T follicular helper cell (primary cell): ENCODE data around the gene ERFE.

Experiments
- DNase-seq: peaks from one replicate; pipeline ENCODE4 v3.0.0-alpha.2; 2020; ENCODE audit warnings: low read depth

The ERFE gene

DNA sequence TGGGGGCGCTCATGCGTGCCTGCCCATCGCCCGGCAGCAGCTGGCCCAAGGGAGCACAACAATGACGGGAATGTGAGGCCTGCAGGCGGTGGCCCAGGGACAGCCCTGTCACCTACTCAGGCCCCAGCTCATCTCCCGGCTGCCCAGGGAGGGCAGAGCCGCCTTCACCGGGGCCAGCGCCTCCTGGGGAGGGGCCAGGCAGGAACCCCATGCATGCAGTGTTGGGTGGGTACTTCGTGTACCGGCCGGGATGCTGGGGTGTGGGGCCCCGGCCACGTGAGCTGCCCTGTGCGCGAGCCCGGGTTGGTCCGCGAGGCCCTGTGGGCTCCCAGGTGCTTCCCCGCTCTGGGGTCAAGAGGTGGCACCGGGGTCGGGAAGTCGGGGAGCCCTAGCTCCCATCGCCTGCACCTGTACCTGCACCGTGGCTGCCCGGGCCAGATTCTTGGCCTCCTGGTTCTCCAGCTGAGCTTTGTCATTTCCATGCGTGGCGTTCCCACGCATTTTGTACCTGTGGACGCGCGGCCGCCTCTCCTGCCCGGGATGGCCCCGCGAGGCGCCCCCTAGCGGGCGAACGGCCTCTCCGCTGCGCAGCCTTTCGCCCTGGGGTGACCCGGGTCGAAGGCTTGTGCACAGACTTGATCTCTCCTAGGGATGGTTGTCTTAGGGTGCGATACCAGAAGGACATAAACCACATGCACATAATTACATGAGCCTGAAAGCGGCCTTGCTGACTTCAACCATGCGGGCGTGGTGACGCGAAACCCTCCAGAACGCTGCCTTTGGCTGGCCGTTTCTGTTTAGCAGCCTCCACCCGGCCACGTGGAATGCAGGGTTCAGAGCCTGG lies 19.4 kb upstream of the ERFE start:
- no peak for DNase-seq

DNA sequence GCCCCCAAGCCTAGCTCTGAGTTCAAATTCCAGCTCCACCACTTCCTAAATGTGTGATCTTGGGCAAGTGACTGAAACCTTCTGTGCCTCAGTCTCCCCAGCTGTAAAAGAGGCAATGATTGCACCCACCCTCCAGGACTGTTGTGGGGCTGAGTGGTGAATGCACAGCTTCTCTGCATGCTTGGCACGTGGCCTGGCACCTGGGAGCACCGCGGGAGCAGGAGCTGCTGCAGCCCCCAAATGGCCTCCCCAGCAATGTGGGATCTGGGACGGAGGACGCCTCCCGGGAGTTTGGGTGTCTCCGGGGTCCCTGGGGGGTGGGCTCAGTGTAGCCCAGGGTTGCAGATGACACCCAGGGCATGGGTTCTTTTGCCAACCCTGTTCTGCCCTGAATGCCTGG lies 18.7 kb upstream of the ERFE start:
- DNase-seq, result no peak

DNA sequence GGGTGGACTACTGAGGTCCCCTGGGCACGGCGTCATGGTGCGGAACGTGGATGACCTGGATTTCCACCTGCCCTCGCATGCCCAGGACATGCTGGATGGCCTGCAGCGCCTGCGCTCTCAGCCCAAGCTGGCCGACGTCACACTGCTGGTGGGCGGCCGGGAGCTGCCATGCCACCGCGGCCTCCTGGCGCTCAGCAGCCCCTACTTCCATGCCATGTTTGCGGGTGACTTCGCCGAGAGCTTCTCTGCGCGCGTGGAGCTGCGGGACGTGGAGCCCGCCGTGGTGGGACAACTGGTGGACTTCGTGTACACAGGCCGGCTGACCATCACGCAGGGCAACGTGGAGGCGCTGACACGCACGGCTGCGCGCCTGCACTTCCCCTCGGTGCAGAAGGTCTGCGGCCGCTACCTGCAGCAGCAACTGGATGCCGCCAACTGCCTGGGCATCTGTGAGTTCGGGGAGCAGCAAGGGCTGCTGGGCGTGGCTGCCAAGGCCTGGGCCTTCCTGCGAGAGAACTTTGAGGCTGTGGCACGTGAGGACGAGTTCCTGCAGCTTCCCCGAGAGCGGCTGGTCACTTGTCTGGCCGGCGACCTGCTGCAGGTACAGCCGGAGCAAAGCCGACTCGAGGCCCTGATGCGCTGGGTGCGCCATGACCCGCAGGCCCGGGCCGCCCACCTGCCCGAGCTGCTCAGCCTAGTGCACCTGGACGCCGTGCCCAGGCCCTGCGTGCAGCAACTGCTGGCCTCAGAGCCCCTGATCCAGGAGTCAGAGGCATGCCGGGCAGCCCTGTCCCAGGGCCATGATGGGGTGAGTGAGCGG lies 17.8 kb upstream of the ERFE start:
- DNase-seq, result no peak

DNA sequence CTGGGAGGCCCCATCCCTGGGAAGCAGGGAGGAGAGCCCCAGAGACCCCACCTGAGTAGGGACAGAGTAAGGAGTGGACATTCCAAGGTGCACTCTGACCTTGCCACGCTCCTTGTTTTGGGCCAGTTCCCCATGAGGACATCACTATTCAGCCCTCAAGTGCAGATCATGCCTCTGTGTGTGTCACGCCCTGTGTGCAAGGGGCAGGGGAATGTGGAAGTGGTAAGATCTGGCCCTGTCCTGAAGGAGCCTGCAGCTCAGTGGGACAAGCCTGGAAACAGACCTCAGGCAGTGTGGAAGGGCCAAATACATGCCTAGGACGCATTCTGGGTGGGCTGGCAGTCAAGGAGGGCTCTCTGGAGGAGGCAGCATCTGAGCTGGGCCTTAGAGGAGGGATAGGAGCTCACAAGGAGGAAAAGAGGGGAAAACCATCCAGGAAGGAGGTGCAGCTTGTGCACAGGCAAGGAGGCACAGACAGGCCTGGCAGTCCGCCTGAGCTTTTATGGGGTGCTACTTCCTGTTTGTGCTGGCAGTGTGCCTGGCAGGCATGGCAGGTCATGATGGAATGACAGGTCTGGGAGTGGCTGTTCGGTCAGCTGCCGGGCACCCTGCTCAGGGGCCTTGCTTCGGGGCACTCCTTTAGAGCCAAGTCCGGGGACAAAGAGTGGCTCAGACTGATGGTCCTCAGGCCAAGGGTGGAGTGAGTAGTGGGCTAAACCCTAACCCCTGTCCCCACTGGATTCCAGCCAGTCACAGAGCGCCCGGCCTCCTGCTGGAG lies 17.0 kb upstream of the ERFE start:
- DNase-seq, result no peak

DNA sequence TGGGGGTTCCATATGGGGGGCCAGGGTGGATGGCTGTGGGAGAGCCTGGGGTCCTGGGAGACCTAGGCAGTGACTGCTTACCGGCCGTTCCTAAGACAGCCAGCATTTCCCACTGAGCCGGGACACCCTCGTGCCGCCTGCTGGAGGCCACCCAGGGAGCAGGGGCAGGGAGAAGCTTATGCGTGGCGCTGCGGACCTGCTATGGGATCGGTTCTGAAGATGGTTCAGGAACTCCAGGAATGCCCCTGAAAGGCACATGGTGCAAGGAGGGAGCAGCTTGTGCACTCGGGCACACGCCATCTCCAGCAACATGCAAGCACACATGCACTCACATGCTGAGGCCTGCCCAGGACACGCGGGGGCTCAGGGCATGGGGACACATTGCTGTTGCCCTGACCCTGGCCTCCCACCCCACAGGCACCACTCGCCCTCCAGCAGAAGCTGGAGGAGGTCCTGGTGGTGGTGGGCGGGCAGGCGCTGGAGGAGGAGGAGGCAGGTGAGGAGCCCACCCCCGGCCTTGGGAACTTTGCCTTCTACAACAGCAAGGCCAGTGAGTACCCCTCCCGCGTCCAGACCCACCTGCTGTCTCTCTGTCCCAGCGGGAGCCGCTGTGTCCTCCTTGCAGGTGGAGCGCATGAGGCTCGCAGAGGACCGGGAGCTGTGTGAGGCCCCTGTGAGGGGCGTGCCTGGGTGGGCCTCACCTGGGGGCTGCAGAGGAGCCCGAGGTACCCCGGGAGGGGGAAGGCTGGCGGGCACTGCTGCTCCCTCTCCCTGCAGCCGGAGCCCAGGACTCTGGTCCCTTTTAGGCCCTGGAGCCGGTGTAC lies 16.2 kb upstream of the ERFE start:
- no peak for DNase-seq

DNA sequence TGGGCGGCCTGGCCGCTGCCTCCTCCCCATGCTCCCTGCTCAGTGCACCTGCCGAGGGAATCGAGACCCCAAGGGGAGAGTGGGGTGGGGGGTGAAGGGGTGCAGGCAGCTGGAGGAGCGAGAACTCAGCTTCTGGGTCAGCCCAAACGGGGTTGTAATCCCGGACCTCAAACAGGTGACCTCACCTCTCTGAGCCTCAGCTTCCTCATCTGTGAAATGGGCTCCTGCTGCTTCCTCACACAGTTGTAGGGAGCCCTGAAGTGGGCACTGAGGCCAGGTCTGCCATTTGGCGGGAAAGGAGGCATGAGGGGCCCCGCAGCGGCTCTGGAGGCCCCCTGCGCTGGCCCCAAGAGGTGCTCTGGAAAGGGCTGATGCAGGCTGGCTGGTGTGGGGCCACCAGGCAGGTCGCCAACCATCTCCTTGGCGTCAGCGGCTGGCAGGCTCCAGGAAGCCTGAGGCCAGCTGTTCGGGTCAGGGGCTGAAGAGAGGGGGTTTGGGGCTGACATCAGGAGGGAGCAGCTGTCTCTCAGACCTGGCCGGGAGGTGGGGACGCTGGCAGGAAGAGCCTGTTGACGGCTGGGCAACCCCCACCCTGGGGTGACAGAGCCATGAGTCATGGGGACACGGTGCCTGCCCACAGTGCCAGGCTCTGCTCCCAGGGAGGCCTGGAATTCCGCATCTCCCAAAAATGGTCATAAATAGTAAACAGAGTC lies 15.4 kb upstream of the ERFE start:
- DNase-seq, result no peak

DNA sequence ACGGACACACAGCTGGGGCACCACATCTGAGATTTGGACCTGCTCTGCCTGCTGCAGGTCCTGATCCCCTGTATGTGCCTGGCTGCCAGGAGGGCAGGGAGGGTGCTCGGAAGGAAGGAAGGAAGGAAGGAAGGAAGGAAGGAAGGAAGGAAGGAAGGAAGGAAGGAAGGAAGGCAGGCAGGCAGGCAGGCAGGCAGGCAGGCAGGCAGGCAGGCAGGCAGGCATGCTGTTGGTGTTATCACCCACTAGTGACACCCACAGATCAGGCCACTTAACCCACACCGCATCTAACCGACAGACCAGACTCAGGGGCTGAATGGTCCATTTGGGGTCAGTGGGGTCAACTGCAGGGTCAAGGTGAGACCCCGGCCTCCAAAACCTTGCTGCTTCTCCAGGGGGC lies 14.5 kb upstream of the ERFE start:
- DNase-seq, result no peak

DNA sequence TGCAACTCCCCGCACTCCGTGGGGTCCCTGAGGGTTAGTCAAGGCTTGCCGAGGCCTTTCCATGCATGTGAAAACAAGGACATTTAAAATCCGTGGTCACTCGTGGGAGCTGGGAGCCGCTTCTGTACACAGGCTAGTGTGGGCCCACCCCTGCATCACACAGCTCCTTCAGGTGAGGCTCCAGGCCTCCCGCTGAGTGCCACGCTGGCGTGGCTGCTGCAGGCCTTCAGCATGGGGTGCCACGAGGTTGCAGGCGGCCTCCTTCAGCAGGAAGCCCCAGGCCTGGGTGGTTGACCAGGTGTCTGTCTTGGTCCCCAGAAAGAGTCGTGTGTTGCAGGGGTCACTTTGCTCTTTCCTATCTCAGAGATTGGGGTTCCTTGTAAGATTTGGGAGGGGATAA lies 13.7 kb upstream of the ERFE start:
- DNase-seq, result no peak

DNA sequence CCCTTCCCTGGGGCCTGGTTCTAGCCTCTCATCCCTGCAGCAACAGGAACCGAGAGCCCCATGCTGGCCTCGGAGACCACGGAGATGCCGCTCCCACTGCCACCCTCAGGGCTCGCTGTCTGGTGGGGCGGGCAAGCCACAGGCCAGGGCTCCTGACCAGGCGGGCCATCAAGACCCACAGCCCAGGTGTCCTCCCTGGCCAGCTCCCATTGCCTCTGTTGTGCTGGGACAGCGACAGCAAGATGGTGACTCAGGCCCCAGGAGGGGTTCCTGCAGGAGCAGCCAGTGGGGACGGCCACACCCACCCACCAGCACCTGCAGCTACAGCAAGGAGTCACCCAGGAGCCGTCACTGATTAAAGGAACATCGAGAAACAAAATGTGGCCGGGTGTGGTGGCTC lies 12.9 kb upstream of the ERFE start:
- DNase-seq, result no peak

DNA sequence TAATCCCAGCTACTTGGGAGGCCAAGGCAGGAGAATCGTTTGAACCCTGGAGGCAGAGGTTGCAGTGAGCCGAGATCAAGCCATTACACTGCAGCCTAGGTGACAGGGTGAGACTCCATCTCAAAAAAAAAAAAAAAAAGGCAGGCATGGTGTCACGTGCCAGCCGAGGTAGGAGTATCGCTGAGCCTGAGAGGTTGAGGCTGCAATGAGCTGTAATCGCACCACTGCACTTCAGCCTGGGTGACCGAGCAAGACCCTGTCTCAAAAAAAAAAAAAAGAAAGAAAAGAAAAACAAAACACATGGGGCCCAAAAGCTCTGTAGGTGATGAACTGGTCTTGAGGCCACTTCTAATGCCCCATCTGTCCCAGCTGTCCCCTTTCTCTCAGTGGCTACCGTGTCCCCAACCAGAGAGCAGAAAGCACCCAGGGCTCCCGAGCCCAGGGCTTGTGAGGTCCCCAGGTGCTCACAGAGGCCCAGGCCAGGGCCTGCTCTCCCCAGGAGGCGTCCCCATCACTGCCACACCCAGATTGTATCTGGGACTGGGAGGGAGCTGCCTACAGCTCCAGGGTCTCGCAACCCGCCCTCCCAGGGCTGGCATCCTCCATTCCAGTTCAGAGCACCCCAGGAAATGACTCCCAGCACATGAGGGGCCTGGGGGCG lies 11.8 kb upstream of the ERFE start:
- DNase-seq, result no peak

DNA sequence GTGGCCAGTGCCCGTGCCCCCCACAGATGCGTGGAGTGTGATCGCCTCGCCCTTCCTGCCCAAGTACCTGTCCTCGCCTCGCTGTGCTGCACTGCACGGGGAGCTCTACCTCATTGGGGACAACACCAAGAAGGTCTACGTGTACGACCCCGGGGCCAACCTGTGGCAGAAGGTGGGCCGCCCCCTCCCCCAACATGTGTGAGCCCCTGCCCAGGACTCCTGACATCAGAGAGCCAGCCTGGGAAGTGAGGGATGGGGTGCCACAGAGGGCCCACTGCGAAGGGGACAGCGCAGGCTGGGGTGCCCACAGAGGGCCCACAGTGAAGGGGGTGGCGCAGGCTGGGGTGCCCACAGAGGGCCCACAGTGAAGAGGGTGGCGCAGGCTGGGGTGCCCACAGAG lies 9.8 kb upstream of the ERFE start:
- no peak for DNase-seq

DNA sequence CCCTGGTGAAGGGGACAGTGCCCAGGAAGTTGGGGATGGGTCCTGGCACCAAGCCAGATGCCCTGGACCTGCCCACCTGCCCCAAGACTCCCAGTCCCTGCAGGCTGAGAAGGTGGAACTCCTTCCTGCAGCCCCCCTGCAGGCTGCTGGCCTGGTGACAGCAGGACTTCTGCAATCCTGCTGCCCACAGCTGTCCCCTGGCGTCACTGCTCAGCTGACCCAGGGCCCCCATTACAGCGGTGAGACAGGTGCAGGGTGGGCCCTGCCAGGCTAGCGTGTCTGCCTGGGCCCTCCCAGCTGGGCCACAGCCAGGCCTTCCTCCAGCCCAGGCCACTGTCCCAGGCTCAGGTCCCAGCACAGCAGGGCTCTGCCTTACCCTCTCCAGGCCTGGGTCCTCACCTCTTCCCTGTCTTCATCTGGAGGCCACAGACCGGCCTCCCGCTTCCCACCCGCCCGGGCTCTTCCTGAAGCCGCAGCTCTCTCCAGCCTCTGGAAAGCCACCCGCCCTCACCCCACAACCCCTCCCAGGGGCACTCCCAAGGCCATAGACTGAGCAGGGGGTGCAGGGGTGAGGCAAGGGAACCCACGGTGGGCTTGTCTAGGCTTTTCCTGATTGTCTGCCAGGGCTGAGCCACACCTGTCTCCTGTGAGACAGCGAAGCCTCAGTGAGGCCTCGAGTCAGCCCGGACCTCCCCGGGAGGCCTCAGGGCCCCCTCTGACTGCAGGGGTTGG lies 8.8 kb upstream of the ERFE start:
- no peak for DNase-seq

DNA sequence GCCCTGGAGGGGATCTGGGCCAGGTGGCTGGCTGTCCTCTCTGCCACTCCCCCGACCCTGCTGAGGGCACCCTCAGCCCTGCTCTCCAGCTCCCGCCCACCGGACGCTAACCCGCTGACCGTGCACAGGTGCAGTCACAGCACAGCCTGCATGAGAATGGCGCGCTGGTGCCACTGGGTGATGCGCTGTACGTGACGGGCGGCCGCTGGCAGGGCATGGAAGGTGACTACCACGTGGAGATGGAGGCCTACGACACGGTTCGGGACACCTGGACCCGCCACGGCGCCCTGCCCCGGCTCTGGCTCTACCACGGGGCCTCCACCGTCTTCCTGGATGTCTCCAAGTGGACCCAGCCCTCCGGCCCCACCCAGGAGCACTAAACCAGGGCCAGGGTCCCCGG lies 8.1 kb upstream of the ERFE start:
- no peak for DNase-seq

DNA sequence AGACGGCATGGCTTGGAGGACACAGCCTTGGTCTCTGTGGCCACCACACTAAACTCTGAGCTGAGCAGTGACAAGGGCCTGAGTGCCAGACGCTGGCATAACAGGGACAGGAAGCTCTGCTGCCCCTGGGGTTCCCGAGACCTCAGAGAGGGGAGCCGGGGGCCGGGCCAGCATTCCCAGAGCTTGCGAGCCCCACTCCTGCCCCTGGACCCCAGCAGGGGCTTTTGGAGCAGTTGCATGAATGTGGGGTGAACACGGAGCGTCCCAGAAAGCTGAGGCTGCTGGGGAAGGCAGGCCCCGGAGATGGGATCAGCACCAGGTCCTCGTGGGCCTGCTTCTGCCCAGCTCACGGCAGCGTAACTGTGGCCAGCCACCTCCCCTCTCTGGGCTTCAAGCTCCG lies 7.6 kb upstream of the ERFE start:
- no peak for DNase-seq

DNA sequence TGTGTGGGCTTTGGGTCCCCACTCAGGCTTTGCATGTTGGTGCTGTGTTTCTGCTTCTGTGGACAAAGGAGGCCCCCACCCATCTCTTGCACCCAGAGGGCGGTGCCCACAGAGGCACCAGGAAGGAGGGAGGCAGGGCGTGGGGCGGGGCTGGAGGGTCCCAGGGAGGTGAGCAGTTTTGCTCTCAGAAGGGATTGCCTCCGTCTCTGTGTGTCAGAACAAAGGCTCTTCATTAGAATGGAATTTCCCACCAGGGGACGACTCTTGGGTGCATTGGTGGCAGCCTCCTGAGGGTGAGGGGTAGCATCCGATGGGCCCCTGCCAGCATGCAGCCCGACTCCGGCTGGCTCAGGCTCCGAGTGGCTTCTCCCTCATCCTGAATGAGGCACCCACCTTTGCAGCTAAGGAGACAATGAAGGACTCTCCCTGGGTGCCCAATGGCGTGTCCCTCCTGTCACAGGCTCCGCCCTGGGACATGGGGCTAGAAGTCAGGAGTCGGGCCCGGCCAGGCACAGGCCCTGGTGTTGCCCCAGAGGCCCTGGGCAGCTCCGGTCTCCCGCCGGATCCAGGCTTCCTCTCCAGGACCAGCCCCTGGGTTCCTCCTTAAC lies 7.0 kb upstream of the ERFE start:
- no peak for DNase-seq

DNA sequence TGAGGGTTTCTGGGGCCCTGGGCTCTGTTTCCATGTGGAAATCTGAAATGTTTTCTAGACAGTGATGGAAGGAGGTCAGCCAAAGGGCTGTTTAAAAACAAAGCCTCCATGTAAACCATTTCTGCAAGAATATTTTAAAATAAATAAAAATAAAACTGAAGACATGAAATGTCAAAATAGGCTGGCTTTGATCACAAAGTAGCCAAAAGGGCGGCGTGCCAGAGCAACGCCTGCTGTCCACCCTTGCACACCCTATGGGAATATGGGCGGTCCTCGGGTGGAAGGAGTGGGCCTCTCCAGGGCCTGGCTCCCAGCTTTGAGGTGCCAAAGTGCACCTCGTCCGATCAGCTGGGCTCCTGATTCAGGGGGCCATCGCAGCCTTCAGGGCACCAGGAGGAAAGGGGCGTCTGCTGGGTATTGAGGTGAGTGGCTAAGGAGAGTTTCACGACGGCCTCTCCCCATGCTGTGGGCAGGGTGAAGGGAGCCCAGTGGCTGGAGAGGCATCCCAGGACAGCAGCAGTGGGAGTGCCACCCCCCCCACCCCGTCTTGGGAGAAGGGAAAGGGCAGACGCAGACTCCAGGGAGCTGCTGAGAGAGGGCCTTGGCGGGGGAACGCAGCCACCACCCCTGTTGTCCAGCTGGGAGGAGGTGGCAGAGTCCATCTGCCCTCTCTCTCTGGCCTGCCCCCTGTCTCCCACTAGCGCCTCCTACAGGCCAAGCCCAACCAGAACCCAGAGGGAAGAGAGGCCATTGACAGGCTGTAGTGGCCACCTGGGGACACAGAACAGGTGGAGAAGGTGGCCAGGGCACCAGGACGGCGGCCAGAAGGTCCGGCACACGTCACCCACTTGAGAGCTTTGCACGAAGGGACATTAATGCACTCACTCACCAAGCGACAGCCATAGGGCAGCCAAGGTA lies 5.7 kb upstream of the ERFE start:
- DNase-seq, result no peak

DNA sequence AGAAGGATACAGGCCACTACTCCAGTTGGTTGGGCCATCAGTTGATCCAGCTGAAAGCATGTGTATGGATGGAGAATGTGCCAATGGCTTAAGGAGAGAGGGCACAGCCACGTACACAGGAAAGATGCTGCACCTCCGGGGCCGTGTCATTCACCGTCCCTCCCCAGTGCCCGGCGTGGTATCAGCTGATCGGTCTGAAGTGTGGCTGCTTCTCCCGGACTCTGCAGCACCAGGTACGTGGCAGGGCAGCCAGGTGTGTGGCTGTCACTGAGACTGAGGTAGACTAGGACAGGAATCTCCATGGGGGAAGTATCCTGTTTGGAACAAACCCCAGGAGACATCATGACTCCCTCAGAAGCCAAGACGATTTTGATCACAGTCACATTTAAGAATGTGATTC lies 4.2 kb upstream of the ERFE start:
- DNase-seq, result no peak

DNA sequence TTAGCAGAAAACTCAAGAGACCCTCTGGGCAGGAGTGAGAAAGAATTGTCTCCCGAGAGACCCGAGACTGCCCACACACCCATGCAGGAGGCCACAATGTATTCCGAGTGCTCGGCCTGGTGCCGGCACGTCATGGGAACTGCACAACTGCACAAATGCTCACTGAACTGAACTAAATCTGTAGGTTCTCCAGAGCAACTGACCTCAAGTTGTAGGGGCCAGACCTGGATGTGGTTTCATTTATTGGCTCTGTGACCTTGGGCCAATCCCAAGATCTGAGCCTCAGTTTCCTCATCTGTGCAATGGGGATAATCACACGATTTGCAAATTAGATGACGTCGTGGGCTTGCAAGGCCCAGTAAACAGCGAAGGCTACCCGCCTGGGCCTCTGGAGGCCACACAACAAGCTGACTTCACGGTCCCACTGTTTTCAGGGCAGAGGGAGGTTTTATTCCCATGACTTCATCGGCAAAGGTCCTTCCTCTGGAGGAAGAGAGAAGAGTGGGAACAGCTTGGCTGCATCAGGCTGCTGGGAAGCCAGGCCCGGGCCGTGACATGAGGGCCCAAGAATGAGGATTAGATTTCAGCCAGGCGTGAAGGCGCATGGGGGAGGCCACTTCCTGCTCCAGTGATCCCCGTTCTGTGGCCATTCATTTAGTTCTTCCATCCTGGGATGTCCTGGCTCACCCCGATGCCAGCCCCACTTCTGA lies 3.6 kb upstream of the ERFE start:
- DNase-seq, result no peak
